ENCODE data around the gene STARD3. TPM values are rescaled to one million over a fixed set of nuclear protein-coding genes. Genes with fewer than 3 reads are reported as not detected.
A peak's percentile ranks its signal among the peaks of the same experiment; 100 is the strongest.

STARD3 gene
- total and polyA plus RNA-seq, 9 of the 15 experiments (the other 6 are each of a cell fraction or from before 2014, with no cell fraction given), result 0.63 to 87.0 (median 46.0) TPM

GRCh38 chr17:39688475-39688835 is 51.5 kb downstream of the STARD3 start (continued):
- TF ChIP-seq SRSF1 (IDR thresholded peaks at IDR 0.05; ENCODE audit: low read depth, low read length), result no peak

DNA sequence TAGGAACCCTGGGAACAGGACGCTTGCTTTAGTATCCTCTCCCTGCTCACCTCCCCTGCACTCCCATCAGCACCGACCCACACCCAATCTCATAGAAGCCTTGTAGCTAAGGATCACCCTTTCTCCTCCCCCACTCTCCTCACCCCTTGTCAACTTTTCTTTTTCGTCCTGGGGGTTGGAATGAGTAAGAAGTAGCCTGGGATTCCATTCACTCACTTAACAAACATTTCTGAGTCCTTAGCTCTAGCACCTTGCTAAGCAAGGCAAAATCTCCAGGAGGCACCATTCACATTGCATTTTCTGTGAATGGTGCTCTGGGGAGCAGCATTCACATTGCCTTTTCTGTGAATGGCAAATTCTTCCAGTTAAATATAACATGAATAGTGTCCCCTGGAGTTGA is 52.0 kb downstream of the STARD3 start:
- no peaks in the 10 kb centered on the region for H3K27me3 ChIP-seq (ENCODE audit: control insufficient read depth in 2 of 2, insufficient read depth in 2 of 2, low read length in 2 of 2)
- peak overlapping the region; percentile 87 for H2AFZ ChIP-seq (ENCODE audit: low read depth, low read length)
- FAIRE-seq, result no peak
- no peaks in the 10 kb centered on the region for H3K9me1 ChIP-seq (ENCODE audit: control insufficient read depth, insufficient read depth, low read length)
- no peaks in the 10 kb centered on the region for H4K20me1 ChIP-seq (replicated peaks; ENCODE audit: control insufficient read depth, insufficient read depth, low read length)
- BruUV-seq (replicated peaks), result no TSS peak
- ChIA-PET CTCF (ENCODE audit: low intra/inter-chr PET ratio) (no interaction called here), POLR2A (interaction anchor here (0.6 to 1.6 kb wide), 7 partner anchors 11 to 637 kb away, joined by 3 to 4 read pairs (median 3); partner anchors contain the start of gene PNMT)
- peaks cover 7 to 12% of the 10 kb centered on the region in 2 experiments; a peak in 4 of 5 replicates for H3K4me1 ChIP-seq (replicated peaks in 1 of 2; ENCODE audit: control insufficient read depth in 2 of 2, insufficient read depth in 2 of 2, low read length in 2 of 2)
- in situ Hi-C loops (cut with MboI) (no loop called here), intact Hi-C loops (cut with micrococcal nuclease) (loop anchor here (5.0 kb wide), 1 partner anchor 43 kb away; the partner anchor contains the start of gene MIEN1)
- H3K9me3 ChIP-seq (replicated peaks; ENCODE audit: control insufficient read depth, insufficient read depth, low read depth, low read length), result no peaks in the 10 kb centered on the region
- peak overlapping the region; percentile 53 to 75; a peak in 3 of 4 replicates for H3K9ac ChIP-seq (ENCODE audit: insufficient read depth in 1 of 2, low read depth in 2 of 2, low read length in 2 of 2)
- peak overlapping the region; percentile 95 for H3K4me2 ChIP-seq (ENCODE audit: insufficient read depth, low read length)
- peak overlapping the region; percentile 78 for H3K27ac ChIP-seq (ENCODE audit: extremely low read depth, low read depth, low read length)
- no peak for DNase-seq (ENCODE audit: extremely low read depth in 1 of 4, low spot score in 3 of 4)
- H3K36me3 ChIP-seq (ENCODE audit: control insufficient read depth, insufficient read depth, low read length), result no peaks in the 10 kb centered on the region
- H3K4me3 ChIP-seq, result peak overlapping the region; percentile 50
- peaks cover 7% of the 10 kb centered on the region; the same call in 2 of the 3 replicates for H3K79me2 ChIP-seq (ENCODE audit: control insufficient read depth, insufficient read depth, low read length)
- 4% methylated on average over 3 of the region's 3 CpGs for WGBS (ENCODE audit: insufficient coverage, low coverage, missing lambda C conversion rate)
- no peak for ATAC-seq
- TF ChIP-seq, protein P1, sequence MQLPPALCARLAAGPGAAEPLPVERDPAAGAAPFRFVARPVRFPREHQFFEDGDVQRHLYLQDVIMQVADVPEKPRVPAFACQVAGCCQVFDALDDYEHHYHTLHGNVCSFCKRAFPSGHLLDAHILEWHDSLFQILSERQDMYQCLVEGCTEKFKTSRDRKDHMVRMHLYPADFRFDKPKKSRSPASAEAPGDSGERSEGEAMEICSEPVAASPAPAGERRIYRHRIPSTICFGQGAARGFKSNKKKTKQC (CRISPR knock-in tag; IDR thresholded peaks at IDR 0.05), result no peak
- no peak for TF ChIP-seq BRF1 (IDR thresholded peaks at IDR 0.05; ENCODE audit: borderline replicate concordance, extremely low read depth, insufficient read length)
- no peak for TF ChIP-seq NBN (IDR thresholded peaks at IDR 0.05; ENCODE audit: low read depth)
- TF ChIP-seq ZNF644 (tag; IDR thresholded peaks at IDR 0.05; ENCODE audit: low read depth), result no peak
- TF ChIP-seq AFF4 (CRISPR knock-in tag; IDR thresholded peaks at IDR 0.05), result no peak
- TF ChIP-seq, protein P2, sequence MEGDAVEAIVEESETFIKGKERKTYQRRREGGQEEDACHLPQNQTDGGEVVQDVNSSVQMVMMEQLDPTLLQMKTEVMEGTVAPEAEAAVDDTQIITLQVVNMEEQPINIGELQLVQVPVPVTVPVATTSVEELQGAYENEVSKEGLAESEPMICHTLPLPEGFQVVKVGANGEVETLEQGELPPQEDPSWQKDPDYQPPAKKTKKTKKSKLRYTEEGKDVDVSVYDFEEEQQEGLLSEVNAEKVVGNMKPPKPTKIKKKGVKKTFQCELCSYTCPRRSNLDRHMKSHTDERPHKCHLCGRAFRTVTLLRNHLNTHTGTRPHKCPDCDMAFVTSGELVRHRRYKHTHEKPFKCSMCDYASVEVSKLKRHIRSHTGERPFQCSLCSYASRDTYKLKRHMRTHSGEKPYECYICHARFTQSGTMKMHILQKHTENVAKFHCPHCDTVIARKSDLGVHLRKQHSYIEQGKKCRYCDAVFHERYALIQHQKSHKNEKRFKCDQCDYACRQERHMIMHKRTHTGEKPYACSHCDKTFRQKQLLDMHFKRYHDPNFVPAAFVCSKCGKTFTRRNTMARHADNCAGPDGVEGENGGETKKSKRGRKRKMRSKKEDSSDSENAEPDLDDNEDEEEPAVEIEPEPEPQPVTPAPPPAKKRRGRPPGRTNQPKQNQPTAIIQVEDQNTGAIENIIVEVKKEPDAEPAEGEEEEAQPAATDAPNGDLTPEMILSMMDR (IDR thresholded peaks at IDR 0.05 in 2 of 3, conservative IDR thresholded peaks at IDR 0.05 in 1 of 3; ENCODE audit: insufficient read depth in 2 of 3, low read depth in 1 of 3, low read length in 3 of 3), result peak in 1 of 3 experiments; percentile 24; a peak in 2 of 6 replicates
- no peak for TF ChIP-seq TCF7 (IDR thresholded peaks at IDR 0.05; ENCODE audit: borderline replicate concordance)
- TF ChIP-seq CBX8 (IDR thresholded peaks at IDR 0.05; ENCODE audit: borderline replicate concordance, extremely low read depth, low read depth, low read length, poor library complexity, severe bottlenecking), result no peak
- TF ChIP-seq MEF2D (tag; conservative IDR thresholded peaks at IDR 0.05; ENCODE audit: low read depth), result no peak
- TF ChIP-seq CSDE1 (IDR thresholded peaks at IDR 0.05), result 0 out of 4 replicates have a peak, but pooled peaks of 1 of the 2 experiments have one; percentile 2
- TF ChIP-seq SIRT6 (IDR thresholded peaks at IDR 0.05; ENCODE audit: low read depth, low read length), result no peak
- no peak for TF ChIP-seq SAFB (IDR thresholded peaks at IDR 0.05; ENCODE audit: borderline replicate concordance, low read depth, low read length)
- no peak for TF ChIP-seq ZNF253 (CRISPR knock-in tag; conservative IDR thresholded peaks at IDR 0.05)
- TF ChIP-seq GATA2 (CRISPR knock-in tag; IDR thresholded peaks at IDR 0.05), result no peak
